ENCODE measurements around the gene EYS.

DNA sequence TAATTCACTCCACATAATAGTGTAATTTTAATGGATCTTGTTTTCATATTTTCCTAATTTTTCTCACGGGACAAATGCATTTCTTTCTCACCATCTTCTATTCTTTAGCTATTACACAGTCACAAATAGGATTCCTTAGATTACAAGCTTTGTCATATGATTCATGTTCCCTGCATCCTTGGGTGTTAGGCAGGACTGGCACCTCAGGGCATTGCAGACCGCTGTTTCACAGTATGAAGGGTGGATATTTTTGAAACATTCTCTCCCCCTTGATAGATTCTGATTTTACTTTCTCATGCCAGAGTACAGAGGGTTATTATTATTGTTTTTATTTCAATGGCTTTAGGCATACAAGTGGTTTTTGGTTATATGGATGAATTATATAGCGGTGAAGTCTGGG, 1469.0 kb downstream of the EYS start:
- no peak for TF ChIP-seq CTCF (IDR thresholded peaks at IDR 0.05)
- no peak for TF ChIP-seq POLR2AphosphoS5 (IDR thresholded peaks at IDR 0.05)
- no peak for TF ChIP-seq POLR2A (IDR thresholded peaks at IDR 0.05)

Data from breast epithelium (tissue), 3 donors.